ENCODE data around the gene PRRX1.

Gene PRRX1

GRCh38 chr1:170723518-170723917 is 59.6 kb downstream of the PRRX1 start:
- DNase-seq, result no peak

- no peak for DNase-seq
Observed at GRCh38 chr1:170725326-170725725, 61.4 kb downstream of the PRRX1 start.

- no peak for DNase-seq
Observed at GRCh38 chr1:170727963-170728362, 64.0 kb downstream of the PRRX1 start.

- DNase-seq, result no peak
Observed at GRCh38 chr1:170729225-170730002, 65.5 kb downstream of the PRRX1 start.

DNA sequence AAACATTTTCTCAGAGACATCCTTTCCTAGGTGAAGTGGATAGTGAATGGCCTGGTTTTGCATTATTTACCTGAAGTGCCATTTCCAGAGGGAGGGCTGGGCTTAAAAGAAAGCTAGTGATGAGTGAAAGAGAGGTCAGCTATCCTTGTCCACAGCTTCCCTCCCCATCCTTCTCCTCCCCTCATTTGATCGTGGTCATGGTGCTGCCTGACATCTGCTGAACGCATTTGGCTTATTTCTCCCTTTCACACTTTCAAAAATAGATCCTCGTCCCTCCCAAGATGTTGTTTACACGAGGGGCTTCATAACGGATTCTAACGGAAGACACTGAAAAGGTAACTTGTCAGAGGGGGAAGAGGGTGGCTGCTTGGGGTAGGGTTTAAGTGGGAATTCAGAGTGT is 66.1 kb downstream of the PRRX1 start:
- no peak for DNase-seq

- no peak for DNase-seq
Observed at GRCh38 chr1:170730438-170730837, 66.5 kb downstream of the PRRX1 start.

GRCh38 chr1:170731566-170732251 is 67.8 kb downstream of the PRRX1 start:
- DNase-seq, result no peak

- DNase-seq, result peak; percentile 27
Observed at GRCh38 chr1:170732252-170732588, 68.3 kb downstream of the PRRX1 start.

DNA sequence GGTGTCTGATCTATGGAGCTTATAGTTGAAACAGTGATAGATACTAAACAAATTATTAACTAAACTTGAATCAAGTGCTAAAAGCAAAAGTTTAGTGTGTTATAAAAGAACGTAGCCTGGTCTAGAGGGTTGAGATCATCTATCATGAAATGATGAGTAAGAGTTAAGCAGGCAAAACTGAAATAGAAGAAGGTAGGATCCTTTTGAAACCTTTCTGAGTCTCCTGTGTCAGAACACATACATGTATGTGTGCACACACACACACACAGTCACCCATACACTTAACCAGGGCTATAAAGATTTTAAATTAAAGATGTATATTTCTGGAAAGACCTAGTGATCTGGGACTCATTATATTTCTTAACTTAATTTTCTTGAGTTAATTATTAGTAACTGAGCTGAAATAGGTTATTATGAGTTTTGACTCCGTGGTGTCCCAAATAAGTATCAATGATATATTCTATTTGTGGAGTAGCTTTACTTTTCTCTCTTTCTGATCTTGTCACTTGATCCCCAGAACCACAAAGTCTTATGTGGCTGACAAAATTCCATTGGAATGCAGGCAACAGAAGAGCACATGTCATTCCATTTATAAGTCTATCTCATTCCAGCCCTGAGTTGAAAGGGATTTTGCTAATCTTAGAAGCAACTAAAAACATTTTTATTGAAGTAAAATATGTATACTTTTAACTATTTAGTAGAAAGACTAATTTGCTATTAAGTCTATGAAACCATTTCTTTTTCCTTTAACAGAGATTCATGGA is 70.7 kb downstream of the PRRX1 start:
- DNase-seq, result peak; percentile 63

GRCh38 chr1:170735366-170736263 is 71.7 kb downstream of the PRRX1 start:
- no peak for DNase-seq

- DNase-seq, result no peak
Observed at GRCh38 chr1:170739803-170740202, 75.9 kb downstream of the PRRX1 start.

GRCh38 chr1:170741678-170742077 is 77.7 kb downstream of the PRRX1 start:
- DNase-seq, result no peak

DNA sequence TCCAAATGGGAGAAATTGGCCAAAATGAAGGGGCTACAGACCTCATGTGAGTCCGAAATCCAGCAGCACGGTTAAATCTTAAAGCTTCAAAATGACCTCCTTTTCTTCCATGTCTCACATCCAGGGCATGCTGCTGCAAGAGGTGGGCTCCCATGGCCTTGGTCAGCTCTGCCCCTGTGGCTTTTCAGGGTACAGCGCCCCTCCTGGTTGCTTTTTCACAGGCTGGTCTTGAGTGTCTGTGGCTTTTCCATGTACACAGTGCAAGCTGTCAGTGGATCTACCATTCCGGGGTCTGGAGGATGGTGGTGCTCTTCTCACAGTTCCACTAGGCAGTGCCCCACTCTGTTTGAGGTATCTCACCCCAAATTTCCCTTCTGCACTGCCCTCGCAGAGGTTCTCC is 78.7 kb downstream of the PRRX1 start:
- DNase-seq, result no peak

DNA sequence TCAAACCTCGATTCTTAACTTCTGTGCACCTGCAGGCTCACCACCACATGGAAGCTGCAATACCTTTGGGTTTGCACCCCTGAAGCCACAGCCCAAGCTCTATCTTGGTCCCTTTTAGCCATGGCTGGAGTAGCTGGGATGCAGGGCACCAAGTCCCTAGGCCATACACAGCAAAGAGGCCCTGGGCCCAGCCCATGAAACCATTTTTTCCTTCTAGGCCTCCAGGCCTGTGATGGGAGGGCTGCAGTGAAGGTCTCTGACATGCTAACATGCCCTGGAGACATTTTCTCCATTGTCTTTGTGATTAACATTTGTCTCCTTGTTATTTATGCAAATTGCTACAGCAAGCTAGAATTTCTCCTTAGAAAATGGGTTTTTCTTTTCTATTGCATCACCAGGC is 79.2 kb downstream of the PRRX1 start:
- DNase-seq, result no peak

- DNase-seq, result no peak
Observed at GRCh38 chr1:170749549-170749948, 85.6 kb downstream of the PRRX1 start.

DNA sequence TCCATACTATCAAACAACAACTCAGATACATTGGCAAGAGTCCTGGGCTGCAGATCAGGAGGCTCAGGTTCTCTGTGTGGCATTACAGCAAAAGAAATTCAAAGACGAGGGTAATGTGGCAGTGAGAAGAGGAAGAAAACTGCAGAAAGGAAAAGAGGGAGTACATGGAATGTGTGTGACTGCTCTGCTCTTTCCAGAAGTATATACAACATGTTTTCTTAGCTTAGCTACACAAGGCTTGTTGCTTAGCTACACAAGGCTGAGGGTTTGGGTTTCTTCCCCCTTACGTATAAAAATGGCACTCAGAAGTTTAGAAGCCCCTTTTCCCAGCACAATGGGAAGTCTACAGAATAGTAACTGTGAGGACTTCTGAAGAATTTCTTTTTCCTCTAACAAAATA is 86.0 kb downstream of the PRRX1 start:
- DNase-seq, result no peak

DNA sequence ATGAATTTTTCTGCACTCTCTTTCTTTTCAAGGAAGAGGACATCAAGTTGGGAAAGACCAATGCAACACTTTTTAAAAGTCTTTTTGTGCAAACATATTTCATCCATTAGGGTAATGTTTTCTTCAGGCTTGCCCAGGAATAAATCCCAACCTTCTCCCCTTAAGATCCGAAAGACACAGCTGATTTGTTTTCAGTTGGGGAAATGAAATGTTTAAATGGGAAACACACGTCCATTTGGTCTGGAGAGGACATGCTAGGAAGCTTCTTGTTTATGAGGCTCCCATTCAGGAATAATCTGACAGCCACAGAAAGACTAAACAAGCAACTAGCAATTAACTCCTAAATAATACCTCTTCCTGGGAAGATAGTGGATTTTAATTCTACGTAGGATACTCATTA is 91.9 kb downstream of the PRRX1 start:
- DNase-seq, result no peak

- DNase-seq, result no peak
Observed at GRCh38 chr1:170758992-170759391, 95.1 kb downstream of the PRRX1 start.

DNA sequence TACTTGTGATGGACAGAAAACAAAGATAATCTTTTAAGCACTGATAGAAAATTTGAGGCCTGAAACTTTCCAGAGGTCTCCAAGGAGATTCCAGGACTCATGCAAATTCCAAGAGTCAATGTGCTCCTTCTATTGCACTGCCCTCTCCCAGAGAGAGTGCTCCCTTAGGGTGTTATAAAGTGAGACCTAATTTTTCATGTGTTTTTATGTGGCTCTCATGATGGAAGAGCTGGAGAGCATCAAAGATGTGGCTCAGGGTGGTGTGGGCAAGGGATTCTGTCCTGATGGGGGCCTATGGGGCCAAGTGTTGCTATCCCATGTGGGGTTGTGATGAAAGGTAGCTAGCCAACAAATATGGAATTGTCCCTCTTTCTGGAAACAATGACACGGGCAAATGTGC is 101.3 kb downstream of the PRRX1 start:
- DNase-seq, result no peak

GRCh38 chr1:170765712-170766330 is 101.9 kb downstream of the PRRX1 start:
- peak; percentile 37 for DNase-seq

DNA sequence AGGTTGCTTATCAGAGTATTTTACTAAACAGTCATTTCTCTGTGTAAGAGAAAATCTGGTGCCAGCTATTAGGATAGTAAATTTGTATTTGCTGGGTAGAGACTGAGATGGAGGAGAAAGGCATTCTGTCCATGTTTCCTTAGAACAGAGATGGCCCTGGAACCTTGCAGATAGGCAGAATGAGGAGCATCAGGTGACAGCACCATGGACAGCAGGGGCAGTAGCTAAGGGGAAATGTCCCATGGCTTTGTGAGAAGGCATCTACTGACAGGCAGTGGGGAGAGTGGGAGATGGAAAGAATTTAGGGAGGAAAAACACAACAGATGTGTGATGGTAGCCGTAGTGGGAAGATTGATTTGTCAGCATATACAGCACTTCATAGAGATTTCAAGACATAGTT is 105.0 kb downstream of the PRRX1 start:
- no peak for DNase-seq

DNA sequence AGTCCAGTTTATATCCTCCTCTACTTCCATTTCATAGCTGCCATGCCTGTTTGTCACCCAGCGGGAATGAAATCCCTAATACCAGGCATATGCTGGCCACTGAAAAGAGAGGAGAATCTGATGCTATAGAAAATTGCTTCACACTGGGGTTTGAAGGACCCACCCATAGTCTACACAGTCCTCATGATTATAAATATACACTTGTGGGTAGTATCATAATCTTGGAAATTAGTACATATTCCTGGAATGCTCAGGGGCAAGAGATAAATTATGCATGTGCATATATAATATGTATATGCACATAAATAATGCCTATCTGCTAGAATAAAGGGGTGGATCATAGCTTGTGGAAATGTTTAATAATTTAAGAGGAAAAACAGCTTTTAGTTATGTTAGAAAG is 105.8 kb downstream of the PRRX1 start:
- DNase-seq, result no peak

All from EL (cell line).